Calu3 (cell line): Measurements from ENCODE around the gene C19orf73. TPM values are rescaled to one million over a fixed set of nuclear protein-coding genes. Genes with fewer than 3 reads are reported as not detected.

ENCODE experiments used
- BruUV-seq: library from RNA; stranded (reverse); fragments of 400-500 nt; replicated peaks from 2 replicates; lab custom pipeline; 2021; lab: Mats Ljungman, UMichigan
- CTCF ChIA-PET: fragments of 300-600 bp; sonication (Branson Sonifier 250); formaldehyde crosslinking; loops from one replicate; lab custom pipeline; 2022; ENCODE audit warnings: antibody characterized with exemption; lab: Charles Lee
- DNase-seq: peaks from one replicate; pipeline ENCODE4 v3.0.0; 2022
- H3K27ac Mint-ChIP-seq: one replicate; pipeline ENCODE4 v1.8.0; 2022; ENCODE audit warnings: mixed read lengths; ENCODE audit not compliant: unreplicated experiment
- H3K27me3 Mint-ChIP-seq: one replicate; pipeline ENCODE4 v1.8.0; 2022; ENCODE audit warnings: mixed read lengths; ENCODE audit not compliant: unreplicated experiment
- H3K36me3 Mint-ChIP-seq: one replicate; pipeline ENCODE4 v1.8.0; 2022; ENCODE audit warnings: mild to moderate bottlenecking, moderate library complexity, mixed read lengths; ENCODE audit not compliant: insufficient read depth, unreplicated experiment
- H3K4me1 Mint-ChIP-seq: one replicate; pipeline ENCODE4 v1.8.0; 2022; ENCODE audit warnings: mild to moderate bottlenecking, low read depth, mixed read lengths; ENCODE audit not compliant: unreplicated experiment
- H3K4me3 Mint-ChIP-seq: one replicate; pipeline ENCODE4 v1.8.0; 2022; ENCODE audit warnings: mild to moderate bottlenecking, low read depth, moderate library complexity, mixed read lengths; ENCODE audit not compliant: unreplicated experiment
- H3K9me3 Mint-ChIP-seq: one replicate; pipeline ENCODE4 v1.8.0; 2022; ENCODE audit warnings: low read depth, mixed read lengths; ENCODE audit not compliant: unreplicated experiment
- CTCF ChIP-seq: fragments of 200-600 bp; IDR thresholded peaks from one replicate; pipeline ENCODE4 v1.8.0; 2022; ENCODE audit warnings: antibody characterized with exemption; ENCODE audit not compliant: unreplicated experiment
- intact Hi-C: fragments of 100-400 bp; cut with micrococcal nuclease; formaldehyde crosslinking; loops from one replicate; pipeline ENCODE4 v1.10.0; 2022; ENCODE audit not compliant: unreplicated experiment
- total RNA-seq: library from RNA; stranded (reverse); gene quantifications from 2 replicates; pipeline ENCODE4 v1.2.3, GENCODE V29; 2022

Gene C19orf73
- total RNA-seq, 1 experiment from 2014 or later = 1.9 TPM

- Mint-ChIP-seq H3K9me3 (no peaks in the 10 kb centered on the region), H3K27ac (no peak overlapping the region), H3K4me3 (no peak overlapping the region), H3K36me3 (no peaks in the 10 kb centered on the region), H3K27me3 (peaks cover 1% of the 10 kb centered on the region), H3K4me1 (no peaks in the 10 kb centered on the region)
- no TSS peak for BruUV-seq
- no peak for TF ChIP-seq CTCF
- CTCF ChIA-PET = no interaction called here
- DNase-seq = no peak
- intact Hi-C loops = no loop called here
Observed at GRCh38 chr19:49136771-49137171, 17.8 kb upstream of the C19orf73 start.

GRCh38 chr19:49135686-49136085, 16.7 kb upstream of the C19orf73 start:
- intact Hi-C loops = no loop called here

GRCh38 chr19:49133621-49134454, 14.9 kb upstream of the C19orf73 start:
- H3K27ac Mint-ChIP-seq = no peak overlapping the region
- no peaks in the 10 kb centered on the region for H3K27me3 Mint-ChIP-seq
- H3K4me3 Mint-ChIP-seq = peak overlapping the region; percentile 58
- peak; percentile 60 for DNase-seq
- TF ChIP-seq CTCF = no peak
- BruUV-seq = no TSS peak
- no peaks in the 10 kb centered on the region for H3K9me3 Mint-ChIP-seq
- CTCF ChIA-PET = interaction anchor here (0.6 kb wide), 1 partner anchor 72 kb away, joined by 12 read pairs; no protein-coding TSS in a partner anchor
- no peaks in the 10 kb centered on the region for H3K36me3 Mint-ChIP-seq
- H3K4me1 Mint-ChIP-seq = peaks cover 2% of the 10 kb centered on the region
- intact Hi-C loops = no loop called here

More at GRCh38 chr19:49135686-49136085, 16.7 kb upstream of the C19orf73 start:
- DNase-seq = no peak
- Mint-ChIP-seq H3K36me3 (no peaks in the 10 kb centered on the region), H3K27ac (no peak overlapping the region), H3K4me1 (no peaks in the 10 kb centered on the region), H3K9me3 (no peaks in the 10 kb centered on the region), H3K4me3 (no peak overlapping the region), H3K27me3 (no peaks in the 10 kb centered on the region)
- CTCF ChIA-PET = no interaction called here
- no peak for TF ChIP-seq CTCF
- no TSS peak for BruUV-seq

- CTCF ChIA-PET = interaction anchor here (0.6 kb wide), 2 partner anchors 72 kb away, joined by 9 to 12 read pairs; no protein-coding TSS in a partner anchor
- Mint-ChIP-seq H3K9me3 (peaks cover 2% of the 10 kb centered on the region), H3K27ac (no peak overlapping the region), H3K27me3 (no peaks in the 10 kb centered on the region), H3K36me3 (peaks cover 7% of the 10 kb centered on the region), H3K4me3 (peak overlapping the region; percentile 58), H3K4me1 (peaks cover 10% of the 10 kb centered on the region)
- no TSS peak for BruUV-seq
- no peak for TF ChIP-seq CTCF
- no peak for DNase-seq
- intact Hi-C loops = no loop called here
Observed at GRCh38 chr19:49132974-49133609, 14.1 kb upstream of the C19orf73 start.
